Measurements from ENCODE around the gene ROGDI.

ROGDI gene

GRCh38 chr16:4814542-4815173, 12.2 kb upstream of the ROGDI start:
- no peak overlapping the region for H3K4me3 ChIP-seq
- H3K27ac ChIP-seq: no peak overlapping the region

GRCh38 chr16:4814046-4814445, 11.6 kb upstream of the ROGDI start:
- no peak overlapping the region for H3K27ac ChIP-seq
- H3K4me3 ChIP-seq: no peak overlapping the region

- Histone ChIP-seq H3K4me3 (no peak overlapping the region), H3K27ac (no peak overlapping the region)
These were observed 11.0 kb upstream of the ROGDI start for GRCh38 chr16:4813251-4814003.

GRCh38 chr16:4811773-4812172, 9.3 kb upstream of the ROGDI start:
- no peak overlapping the region for H3K27ac ChIP-seq
- no peak overlapping the region for H3K4me3 ChIP-seq

GRCh38 chr16:4811242-4811641, 8.8 kb upstream of the ROGDI start:
- no peak overlapping the region for H3K27ac ChIP-seq
- H3K4me3 ChIP-seq: no peak overlapping the region

- H3K27ac ChIP-seq: no peak overlapping the region
- H3K4me3 ChIP-seq: no peak overlapping the region
These were observed 3.8 kb upstream of the ROGDI start for GRCh38 chr16:4806280-4806679.

- H3K4me3 ChIP-seq: no peak overlapping the region
- no peak overlapping the region for H3K27ac ChIP-seq
These were observed 2.8 kb upstream of the ROGDI start for GRCh38 chr16:4805231-4805630.

- no peak overlapping the region for H3K4me3 ChIP-seq
- H3K27ac ChIP-seq: peak overlapping the region in 1 of 21 experiments; percentile 7
These were observed 1.7 kb upstream of the ROGDI start for GRCh38 chr16:4803898-4804762.

GRCh38 chr16:4803401-4803844, 990 bp upstream of the ROGDI start:
- Histone ChIP-seq H3K27ac (peak overlapping the region in 8 of 21 experiments; percentile 75 to 93 (median 90)), H3K4me3 (peak overlapping the region in 6 of 7 experiments; percentile 78 to 95 (median 84))

GRCh38 chr16:4802659-4803287, 340 bp upstream of the ROGDI start:
- Histone ChIP-seq H3K27ac (peak overlapping the region; percentile 45 to 93 (median 81)), H3K4me3 (peak overlapping the region; percentile 78 to 95 (median 84))

- peak overlapping the region; percentile 78 to 95 (median 84) for H3K4me3 ChIP-seq
- peak overlapping the region in 19 of 21 experiments; percentile 23 to 93 (median 69) for H3K27ac ChIP-seq
These were observed 1.1 kb downstream of the ROGDI start for GRCh38 chr16:4801051-4801961.

GRCh38 chr16:4800290-4801041, 2.0 kb downstream of the ROGDI start:
- Histone ChIP-seq H3K27ac (no peak overlapping the region), H3K4me3 (no peak overlapping the region)

GRCh38 chr16:4799171-4799855, 3.1 kb downstream of the ROGDI start:
- no peak overlapping the region for H3K4me3 ChIP-seq
- no peak overlapping the region for H3K27ac ChIP-seq

GRCh38 chr16:4798456-4798855, 4.0 kb downstream of the ROGDI start:
- Histone ChIP-seq H3K4me3 (no peak overlapping the region), H3K27ac (no peak overlapping the region)

GRCh38 chr16:4797805-4798252, 4.6 kb downstream of the ROGDI start:
- H3K4me3 ChIP-seq: no peak overlapping the region
- H3K27ac ChIP-seq: no peak overlapping the region

- no peak overlapping the region for H3K4me3 ChIP-seq
- no peak overlapping the region for H3K27ac ChIP-seq
These were observed 5.2 kb downstream of the ROGDI start for GRCh38 chr16:4796982-4797804.
